Activated naive CD8-positive, alpha-beta T cell treated with anti-CD3 and anti-CD28 coated beads for 36 hours (primary cell): ENCODE measurements around the gene PMM1. TPM values are rescaled to one million over a fixed set of nuclear protein-coding genes. Genes with fewer than 3 reads are reported as not detected.
A peak's percentile ranks its signal among the peaks of the same experiment; 100 is the strongest.
"Not testable (repeated sequence)": the region's sequence is repeated elsewhere in the genome, so short reads cannot be mapped to it uniquely, and the experiment has no call there.

Experiments used
- DNase-seq: peaks from one replicate; pipeline ENCODE4 v3.0.0; 2021
- H3K27ac Mint-ChIP-seq: one replicate; pipeline ENCODE4 v1.8.0; 2022; ENCODE audit warnings: mild to moderate bottlenecking, moderate library complexity, mixed read lengths
- H3K27me3 Mint-ChIP-seq: one replicate; pipeline ENCODE4 v1.8.0; 2022; ENCODE audit warnings: mild to moderate bottlenecking, mixed read lengths
- H3K36me3 Mint-ChIP-seq: one replicate; pipeline ENCODE4 v1.8.0; 2021; ENCODE audit warnings: mild to moderate bottlenecking, mixed read lengths
- H3K4me1 Mint-ChIP-seq: one replicate; pipeline ENCODE4 v1.8.0; 2021; ENCODE audit warnings: mixed read lengths
- H3K4me3 Mint-ChIP-seq: one replicate; pipeline ENCODE4 v1.8.0; 2022; ENCODE audit warnings: mild to moderate bottlenecking, moderate library complexity, mixed read lengths
- H3K9me3 Mint-ChIP-seq: one replicate; pipeline ENCODE4 v1.8.0; 2022; ENCODE audit warnings: mixed read lengths
- total RNA-seq, 2 experiments: library from RNA; stranded (reverse); gene quantifications; one replicate each; pipeline ENCODE4 v1.2.3, GENCODE V29; 2021

PMM1 gene
- total RNA-seq, 2 experiments from 2014 or later = 24.3 to 26.9 TPM

- no peak overlapping the region for H3K4me3 Mint-ChIP-seq
- peaks cover 21% of the 10 kb centered on the region for H3K4me1 Mint-ChIP-seq
- H3K27ac Mint-ChIP-seq = no peak overlapping the region
- no peak for DNase-seq
- peaks cover 20% of the 10 kb centered on the region for H3K36me3 Mint-ChIP-seq
- H3K27me3 Mint-ChIP-seq = no peaks in the 10 kb centered on the region
- no peaks in the 10 kb centered on the region for H3K9me3 Mint-ChIP-seq
Measured at GRCh38 chr22:41612603-41613306, 23.1 kb upstream of the PMM1 start.

GRCh38 chr22:41608386-41608785, 18.7 kb upstream of the PMM1 start:
- no peak for DNase-seq
- H3K36me3 Mint-ChIP-seq = peaks cover 47% of the 10 kb centered on the region
- peaks cover 3% of the 10 kb centered on the region for H3K9me3 Mint-ChIP-seq
- peaks cover 20% of the 10 kb centered on the region for H3K4me1 Mint-ChIP-seq
- H3K4me3 Mint-ChIP-seq = no peak overlapping the region
- H3K27me3 Mint-ChIP-seq = no peaks in the 10 kb centered on the region
- H3K27ac Mint-ChIP-seq = no peak overlapping the region

- Mint-ChIP-seq H3K27ac (peak overlapping the region; percentile 67), H3K4me3 (peak overlapping the region; percentile 27), H3K27me3 (no peaks in the 10 kb centered on the region), H3K9me3 (peaks cover 3% of the 10 kb centered on the region), H3K4me1 (peaks cover 29% of the 10 kb centered on the region), H3K36me3 (peaks cover 65% of the 10 kb centered on the region)
- DNase-seq = peak; percentile 76
Measured at GRCh38 chr22:41603873-41604332, 14.3 kb upstream of the PMM1 start.

GRCh38 chr22:41600976-41601375, 11.3 kb upstream of the PMM1 start:
- peaks cover 63% of the 10 kb centered on the region for H3K36me3 Mint-ChIP-seq
- no peaks in the 10 kb centered on the region for H3K27me3 Mint-ChIP-seq

GRCh38 chr22:41598891-41599635, 9.4 kb upstream of the PMM1 start:
- Mint-ChIP-seq H3K4me1 (peaks cover 20% of the 10 kb centered on the region), H3K4me3 (no peak overlapping the region), H3K27ac (no peak overlapping the region), H3K9me3 (no peaks in the 10 kb centered on the region), H3K36me3 (peaks cover 44% of the 10 kb centered on the region), H3K27me3 (no peaks in the 10 kb centered on the region)
- DNase-seq = no peak

More at GRCh38 chr22:41600976-41601375, 11.3 kb upstream of the PMM1 start:
- DNase-seq = no peak
- Mint-ChIP-seq H3K4me3 (no peak overlapping the region), H3K9me3 (peaks cover 3% of the 10 kb centered on the region), H3K4me1 (peaks cover 30% of the 10 kb centered on the region), H3K27ac (no peak overlapping the region)

GRCh38 chr22:41598081-41598480, 8.4 kb upstream of the PMM1 start:
- H3K36me3 Mint-ChIP-seq = peaks cover 35% of the 10 kb centered on the region
- no peaks in the 10 kb centered on the region for H3K9me3 Mint-ChIP-seq
- no peak overlapping the region for H3K4me3 Mint-ChIP-seq
- no peak for DNase-seq
- H3K4me1 Mint-ChIP-seq = peaks cover 10% of the 10 kb centered on the region
- H3K27ac Mint-ChIP-seq = no peak overlapping the region
- no peaks in the 10 kb centered on the region for H3K27me3 Mint-ChIP-seq

- peaks cover 5% of the 10 kb centered on the region for H3K4me1 Mint-ChIP-seq
- no peaks in the 10 kb centered on the region for H3K9me3 Mint-ChIP-seq
- no peak overlapping the region for H3K27ac Mint-ChIP-seq
- H3K36me3 Mint-ChIP-seq = peaks cover 30% of the 10 kb centered on the region
- DNase-seq = no peak
- H3K27me3 Mint-ChIP-seq = no peaks in the 10 kb centered on the region
- no peak overlapping the region for H3K4me3 Mint-ChIP-seq
Measured at GRCh38 chr22:41597635-41597953, 8.0 kb upstream of the PMM1 start.

GRCh38 chr22:41596776-41597634, 7.4 kb upstream of the PMM1 start:
- no peaks in the 10 kb centered on the region for H3K9me3 Mint-ChIP-seq
- H3K4me1 Mint-ChIP-seq = peaks cover 4% of the 10 kb centered on the region
- no peak for DNase-seq
- H3K4me3 Mint-ChIP-seq = no peak overlapping the region
- H3K36me3 Mint-ChIP-seq = peaks cover 25% of the 10 kb centered on the region
- H3K27me3 Mint-ChIP-seq = no peaks in the 10 kb centered on the region
- peak overlapping the region; percentile 12 for H3K27ac Mint-ChIP-seq

- Mint-ChIP-seq H3K9me3 (no peaks in the 10 kb centered on the region), H3K36me3 (peaks cover 17% of the 10 kb centered on the region), H3K27ac (peak overlapping the region; percentile 13), H3K27me3 (no peaks in the 10 kb centered on the region), H3K4me1 (peaks cover 4% of the 10 kb centered on the region), H3K4me3 (no peak overlapping the region)
- no peak for DNase-seq
Measured at GRCh38 chr22:41595703-41596102, 6.1 kb upstream of the PMM1 start.

GRCh38 chr22:41593336-41593960, 3.8 kb upstream of the PMM1 start:
- not testable (repeated sequence) for H3K4me3 Mint-ChIP-seq, H3K4me1 Mint-ChIP-seq, H3K9me3 Mint-ChIP-seq, H3K27ac Mint-ChIP-seq, H3K27me3 Mint-ChIP-seq, DNase-seq
- peaks cover 10% of the 10 kb centered on the region for H3K36me3 Mint-ChIP-seq

- H3K9me3 Mint-ChIP-seq = no peaks in the 10 kb centered on the region
- no peak overlapping the region for H3K27ac Mint-ChIP-seq
- H3K4me3 Mint-ChIP-seq = no peak overlapping the region
- no peaks in the 10 kb centered on the region for H3K27me3 Mint-ChIP-seq
- H3K36me3 Mint-ChIP-seq = peaks cover 4% of the 10 kb centered on the region
- DNase-seq = no peak
- peaks cover 9% of the 10 kb centered on the region for H3K4me1 Mint-ChIP-seq
Measured at GRCh38 chr22:41587347-41587723, 2.3 kb downstream of the PMM1 start.

- no peak for DNase-seq
- Mint-ChIP-seq H3K9me3 (no peaks in the 10 kb centered on the region), H3K4me1 (peaks cover 9% of the 10 kb centered on the region), H3K27me3 (no peaks in the 10 kb centered on the region), H3K4me3 (no peak overlapping the region), H3K36me3 (peaks cover 6% of the 10 kb centered on the region), H3K27ac (peak overlapping the region; percentile 3)
Measured at GRCh38 chr22:41585898-41586297, 3.7 kb downstream of the PMM1 start.

GRCh38 chr22:41584881-41585280, 4.8 kb downstream of the PMM1 start:
- H3K36me3 Mint-ChIP-seq = peaks cover 6% of the 10 kb centered on the region
- H3K4me1 Mint-ChIP-seq = peaks cover 9% of the 10 kb centered on the region
- H3K9me3 Mint-ChIP-seq = no peaks in the 10 kb centered on the region
- no peak for DNase-seq
- no peak overlapping the region for H3K27ac Mint-ChIP-seq
- H3K27me3 Mint-ChIP-seq = no peaks in the 10 kb centered on the region
- no peak overlapping the region for H3K4me3 Mint-ChIP-seq

GRCh38 chr22:41582694-41583093, 6.9 kb downstream of the PMM1 start:
- no peak for DNase-seq
- no peaks in the 10 kb centered on the region for H3K9me3 Mint-ChIP-seq
- no peaks in the 10 kb centered on the region for H3K27me3 Mint-ChIP-seq
- no peak overlapping the region for H3K4me3 Mint-ChIP-seq
- H3K4me1 Mint-ChIP-seq = peaks cover 3% of the 10 kb centered on the region
- no peak overlapping the region for H3K27ac Mint-ChIP-seq
- H3K36me3 Mint-ChIP-seq = peaks cover 6% of the 10 kb centered on the region

- Mint-ChIP-seq H3K9me3 (no peaks in the 10 kb centered on the region), H3K4me3 (no peak overlapping the region), H3K27me3 (no peaks in the 10 kb centered on the region), H3K27ac (no peak overlapping the region), H3K36me3 (peaks cover 6% of the 10 kb centered on the region), H3K4me1 (no peaks in the 10 kb centered on the region)
- no peak for DNase-seq
Measured at GRCh38 chr22:41579997-41580355, 9.7 kb downstream of the PMM1 start.
